Activated CD8-positive, alpha-beta memory T cell treated with anti-CD3 and anti-CD28 coated beads, Interleukin-2, amount 10 ng/mL, durations not matched to agents 7 days and 5 days (primary cell): ENCODE measurements around the gene TNFAIP3. TPM values are rescaled to one million over a fixed set of nuclear protein-coding genes. Genes with fewer than 3 reads are reported as not detected.
"Not testable (repeated sequence)": the region's sequence is repeated elsewhere in the genome, so short reads cannot be mapped to it uniquely, and the experiment has no call there.

Experiments used
- ATAC-seq: fragments of 150-1000 bp; cut with Tn5 transposase; one replicate; pipeline ENCODE4 v1.10.0; 2021; ENCODE audit warnings: moderate library complexity
- CTCF ChIA-PET: fragments of 350-600 bp; sonication (Branson Sonifier 250); formaldehyde crosslinking; loops from one replicate; lab custom pipeline; 2021; ENCODE audit warnings: antibody characterized with exemption; lab: Charles Lee
- DNase-seq: peaks from one replicate; pipeline ENCODE4 v3.0.0-alpha.2; 2020
- H3K27ac Mint-ChIP-seq: one replicate; pipeline ENCODE4 v1.8.0; 2021; ENCODE audit warnings: mild to moderate bottlenecking, mixed read lengths
- H3K27me3 Mint-ChIP-seq: one replicate; pipeline ENCODE4 v1.8.0; 2021; ENCODE audit warnings: mixed read lengths
- H3K36me3 Mint-ChIP-seq: one replicate; pipeline ENCODE4 v1.8.0; 2021; ENCODE audit warnings: mild to moderate bottlenecking, mixed read lengths
- H3K4me1 Mint-ChIP-seq: one replicate; pipeline ENCODE4 v1.8.0; 2021; ENCODE audit warnings: mixed read lengths
- H3K4me3 Mint-ChIP-seq: one replicate; pipeline ENCODE4 v1.8.0; 2021; ENCODE audit warnings: mild to moderate bottlenecking, moderate library complexity, mixed read lengths
- H3K9me3 Mint-ChIP-seq: one replicate; pipeline ENCODE4 v1.8.0; 2022; ENCODE audit warnings: low read depth, mixed read lengths
- total RNA-seq, 2 experiments: library from RNA; stranded (reverse); gene quantifications; one replicate each; pipeline ENCODE4 v1.2.3, GENCODE V29; 2021

The TNFAIP3 gene
- total RNA-seq, 2 experiments from 2014 or later = 86.7 to 225 TPM

- peak overlapping the region; percentile 43 for H3K27ac Mint-ChIP-seq
- H3K36me3 Mint-ChIP-seq = peaks cover 81% of the 10 kb centered on the region
- CTCF ChIA-PET = interaction anchor here (0.6 to 5.9 kb wide), 7 partner anchors 9 to 172 kb away, joined by 3 to 70 read pairs (median 4); partner anchors contain the start of gene TNFAIP3
- no peaks in the 10 kb centered on the region for H3K9me3 Mint-ChIP-seq
- DNase-seq = no peak
- no peaks in the 10 kb centered on the region for H3K27me3 Mint-ChIP-seq
- no peak for ATAC-seq
- H3K4me3 Mint-ChIP-seq = no peak overlapping the region
- H3K4me1 Mint-ChIP-seq = peaks cover 82% of the 10 kb centered on the region
These were observed 11.6 kb downstream of the TNFAIP3 start for GRCh38 chr6:137878486-137879285.

- no peak overlapping the region for H3K27ac Mint-ChIP-seq
These were observed 12.2 kb downstream of the TNFAIP3 start for GRCh38 chr6:137879299-137879698.

GRCh38 chr6:137879885-137880745, 13.1 kb downstream of the TNFAIP3 start:
- Mint-ChIP-seq H3K4me1 (peaks cover 79% of the 10 kb centered on the region), H3K27ac (peak overlapping the region; percentile 77)

More at GRCh38 chr6:137879299-137879698, 12.2 kb downstream of the TNFAIP3 start:
- Mint-ChIP-seq H3K4me1 (peaks cover 81% of the 10 kb centered on the region), H3K27me3 (no peaks in the 10 kb centered on the region), H3K36me3 (peaks cover 80% of the 10 kb centered on the region), H3K4me3 (no peak overlapping the region), H3K9me3 (no peaks in the 10 kb centered on the region)
- no peak for DNase-seq
- CTCF ChIA-PET = interaction anchor here (0.6 to 5.9 kb wide), 3 partner anchors 9 to 173 kb away, joined by 3 to 70 read pairs (median 4); partner anchors contain the start of gene TNFAIP3
- no peak for ATAC-seq

GRCh38 chr6:137880746-137881521, 13.9 kb downstream of the TNFAIP3 start:
- Mint-ChIP-seq H3K4me1 (peaks cover 70% of the 10 kb centered on the region), H3K27me3 (no peaks in the 10 kb centered on the region), H3K4me3 (no peak overlapping the region), H3K27ac (peak overlapping the region; percentile 77), H3K9me3 (peaks cover 4% of the 10 kb centered on the region), H3K36me3 (peaks cover 75% of the 10 kb centered on the region)
- CTCF ChIA-PET = interaction anchor here (0.7 to 5.9 kb wide), 13 partner anchors 10 to 235 kb away, joined by 3 to 70 read pairs (median 6); partner anchors contain the start of gene TNFAIP3
- ATAC-seq = peak; percentile 15
- no peak for DNase-seq

More at GRCh38 chr6:137879885-137880745, 13.1 kb downstream of the TNFAIP3 start:
- ATAC-seq = no peak
- H3K36me3 Mint-ChIP-seq = peaks cover 78% of the 10 kb centered on the region
- peaks cover 2% of the 10 kb centered on the region for H3K9me3 Mint-ChIP-seq
- no peak for DNase-seq
- CTCF ChIA-PET = interaction anchor here (0.9 to 5.9 kb wide), 9 partner anchors 10 to 168 kb away, joined by 3 to 70 read pairs (median 5); partner anchors contain the start of gene TNFAIP3
- no peaks in the 10 kb centered on the region for H3K27me3 Mint-ChIP-seq
- no peak overlapping the region for H3K4me3 Mint-ChIP-seq

DNA sequence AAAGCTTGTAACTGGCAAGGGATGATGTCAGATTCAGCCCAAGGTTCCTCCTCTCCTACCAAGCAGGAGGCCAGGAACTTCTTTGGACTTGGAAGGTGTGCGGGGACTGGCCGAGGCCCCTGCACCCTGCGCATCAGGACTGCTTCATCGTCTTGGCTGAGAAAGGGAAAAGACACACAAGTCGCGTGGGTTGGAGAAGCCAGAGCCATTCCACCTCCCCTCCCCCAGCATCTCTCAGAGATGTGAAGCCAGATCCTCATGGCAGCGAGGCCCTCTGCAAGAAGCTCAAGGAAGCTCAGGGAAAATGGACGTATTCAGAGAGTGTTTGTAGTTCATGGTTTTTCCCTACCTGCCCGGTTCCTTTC, 14.4 kb downstream of the TNFAIP3 start:
- Mint-ChIP-seq H3K4me1 (peaks cover 67% of the 10 kb centered on the region), H3K4me3 (no peak overlapping the region)
- no peak for ATAC-seq

GRCh38 chr6:137882225-137882961, 15.3 kb downstream of the TNFAIP3 start:
- Mint-ChIP-seq H3K27ac (peak overlapping the region; percentile 83), H3K9me3 (peaks cover 9% of the 10 kb centered on the region), H3K4me1 (peaks cover 62% of the 10 kb centered on the region), H3K27me3 (no peaks in the 10 kb centered on the region), H3K4me3 (no peak overlapping the region), H3K36me3 (peaks cover 79% of the 10 kb centered on the region)
- CTCF ChIA-PET = interaction anchor here (0.7 to 5.9 kb wide), 12 partner anchors 13 to 178 kb away, joined by 3 to 70 read pairs (median 8); partner anchors contain the start of gene TNFAIP3
- DNase-seq (no peak), ATAC-seq (peak; percentile 30)

More for the DNA sequence above, 14.4 kb downstream of the TNFAIP3 start:
- Mint-ChIP-seq H3K27ac (peak overlapping the region; percentile 65), H3K36me3 (peaks cover 77% of the 10 kb centered on the region), H3K9me3 (peaks cover 9% of the 10 kb centered on the region), H3K27me3 (no peaks in the 10 kb centered on the region)
- DNase-seq = no peak
- CTCF ChIA-PET = interaction anchor here (0.7 to 5.9 kb wide), 13 partner anchors 12 to 235 kb away, joined by 3 to 70 read pairs (median 6); partner anchors contain the start of gene TNFAIP3

DNA sequence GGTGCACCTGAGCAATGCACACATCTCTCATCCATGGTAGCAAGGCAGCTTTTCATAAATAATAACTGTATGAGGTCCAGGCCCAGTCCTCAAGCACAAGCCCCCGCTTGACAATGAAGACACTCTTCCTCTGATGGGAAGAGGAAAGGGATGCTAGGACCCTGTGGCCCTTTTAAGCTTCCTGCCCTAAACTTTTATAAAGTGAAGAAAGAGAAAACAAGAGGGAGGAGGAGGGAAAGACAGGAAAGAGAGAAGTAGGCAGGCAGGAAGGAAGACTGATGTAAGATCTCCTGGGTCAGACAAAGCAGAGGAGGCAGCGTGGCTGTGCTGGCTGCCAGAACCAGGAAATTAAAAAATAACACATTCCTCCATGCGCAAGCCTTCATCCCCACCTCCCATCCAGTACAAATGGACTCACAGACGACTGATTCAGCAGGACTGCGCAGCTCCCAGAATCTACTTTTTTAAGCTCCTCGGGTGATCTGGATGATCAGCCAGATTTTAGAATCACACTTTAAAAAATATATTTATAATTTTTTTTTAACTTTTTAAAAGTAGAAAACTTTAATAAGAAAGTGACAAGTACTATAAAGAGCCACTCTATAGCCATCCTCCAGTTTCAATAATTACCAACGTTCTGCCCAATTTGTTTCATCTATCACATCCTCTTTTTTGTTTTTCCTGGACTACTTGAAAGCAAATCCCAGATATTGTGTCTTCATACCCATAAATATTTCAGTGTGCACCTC, 16.5 kb downstream of the TNFAIP3 start:
- Mint-ChIP-seq H3K27me3 (no peaks in the 10 kb centered on the region), H3K4me3 (peak overlapping the region; percentile 13), H3K27ac (peak overlapping the region; percentile 90), H3K4me1 (peaks cover 52% of the 10 kb centered on the region), H3K36me3 (peaks cover 74% of the 10 kb centered on the region), H3K9me3 (peaks cover 13% of the 10 kb centered on the region)
- CTCF ChIA-PET = interaction anchor here (1.1 to 5.9 kb wide), 10 partner anchors 14 to 175 kb away, joined by 3 to 70 read pairs (median 6); partner anchors contain the start of gene TNFAIP3
- peak; percentile 37 for ATAC-seq
- DNase-seq = no peak

- Mint-ChIP-seq H3K36me3 (peaks cover 73% of the 10 kb centered on the region), H3K9me3 (peaks cover 15% of the 10 kb centered on the region), H3K4me3 (no peak overlapping the region), H3K4me1 (peaks cover 47% of the 10 kb centered on the region), H3K27me3 (no peaks in the 10 kb centered on the region), H3K27ac (peak overlapping the region; percentile 56)
- DNase-seq = no peak
- CTCF ChIA-PET = interaction anchor here (0.6 to 5.9 kb wide), 9 partner anchors 14 to 91 kb away, joined by 3 to 70 read pairs (median 5); partner anchors contain the start of gene TNFAIP3
- ATAC-seq = no peak
These were observed 17.3 kb downstream of the TNFAIP3 start for GRCh38 chr6:137884149-137884909.

- Mint-ChIP-seq H3K36me3 (peaks cover 68% of the 10 kb centered on the region), H3K4me1 (peaks cover 42% of the 10 kb centered on the region), H3K9me3 (peaks cover 15% of the 10 kb centered on the region)
- H3K27ac Mint-ChIP-seq, H3K27me3 Mint-ChIP-seq, ATAC-seq, H3K4me3 Mint-ChIP-seq, DNase-seq: not testable (repeated sequence)
- CTCF ChIA-PET = interaction anchor here (0.6 to 5.9 kb wide), 6 partner anchors 15 to 90 kb away, joined by 3 to 70 read pairs (median 7); partner anchors contain the start of gene TNFAIP3
These were observed 17.8 kb downstream of the TNFAIP3 start for GRCh38 chr6:137884910-137885229.

DNA sequence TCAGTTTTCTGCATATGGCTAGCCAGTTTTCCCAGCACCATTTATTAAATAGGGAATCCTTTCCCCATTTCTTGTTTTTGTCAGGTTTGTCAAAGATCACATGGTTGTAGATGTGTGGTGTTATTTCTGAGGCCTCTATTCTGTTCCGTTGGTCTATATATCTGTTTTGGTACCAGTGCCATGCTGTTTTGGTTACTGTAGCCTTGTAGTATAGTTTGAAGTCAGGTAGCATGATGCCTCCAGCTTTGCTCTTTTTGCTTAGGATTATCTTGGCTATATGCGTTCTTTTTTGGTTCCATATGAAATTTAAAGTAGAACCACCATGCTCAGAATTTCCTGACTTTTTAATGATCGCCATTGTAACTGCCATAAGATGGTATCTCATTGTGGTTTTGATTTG, 19.2 kb downstream of the TNFAIP3 start:
- H3K36me3 Mint-ChIP-seq = peaks cover 60% of the 10 kb centered on the region
- CTCF ChIA-PET = interaction anchor here (1.6 kb wide), 1 partner anchor 9 kb away, joined by 5 read pairs; no protein-coding TSS in a partner anchor
- not testable (repeated sequence) for ATAC-seq

More for the DNA sequence above, 19.2 kb downstream of the TNFAIP3 start:
- Mint-ChIP-seq H3K9me3 (peaks cover 15% of the 10 kb centered on the region), H3K4me1 (peaks cover 31% of the 10 kb centered on the region)
- H3K27me3 Mint-ChIP-seq, H3K4me3 Mint-ChIP-seq, DNase-seq, H3K27ac Mint-ChIP-seq: not testable (repeated sequence)
